H1 (cell line): ENCODE data around the gene KCNMA1. TPM values are rescaled to one million over a fixed set of nuclear protein-coding genes. Genes with fewer than 3 reads are reported as not detected.

Source experiments
- CTCF ChIA-PET: fragments of 300-600 bp; sonication (Branson Sonifier 250); formaldehyde crosslinking; loops from one replicate; lab custom pipeline; 2021; ENCODE audit not compliant: partially characterized antibody; lab: Charles Lee
- POLR2A ChIA-PET: fragments of 300-600 bp; sonication (Branson Sonifier 250); formaldehyde crosslinking; loops from one replicate; lab custom pipeline; 2021; ENCODE audit warnings: inconsistent platforms; ENCODE audit not compliant: partially characterized antibody; lab: Charles Lee
- DNase-seq, 2 experiments: peaks; one replicate each; pipeline versions ENCODE4 v3.0.0 to v3.0.0-alpha.2; 2010 to 2022; ENCODE audit warnings: low spot score in 2 of 2, low read depth in 1 of 2, mixed read lengths in 1 of 2
- FAIRE-seq: peaks from 2 replicates; lab custom pipeline; 2011; peaks lifted over from hg19 to GRCh38; lab: Jason Lieb, UNC
- H2AFZ ChIP-seq: 2 replicates; pipeline ENCODE4 v1.8.1; 2012; ENCODE audit warnings: low read length, inconsistent platforms
- H2AK5ac ChIP-seq: 2 replicates; pipeline ENCODE4 v1.6.1; 2013; ENCODE audit warnings: low read depth, low read length
- H2BK120ac ChIP-seq: replicated peaks from 2 replicates; pipeline ENCODE3; 2013; ENCODE audit warnings: low read depth, low read length, inconsistent platforms
- H2BK12ac ChIP-seq: 2 replicates; pipeline ENCODE4 v1.6.1; 2013; ENCODE audit warnings: low read depth, low read length
- H2BK15ac ChIP-seq: 2 replicates; pipeline ENCODE4 v1.6.1; 2013; ENCODE audit warnings: low read length
- H2BK20ac ChIP-seq: 2 replicates; pipeline ENCODE4 v1.6.1; 2013; ENCODE audit warnings: low read length
- H2BK5ac ChIP-seq: 2 replicates; pipeline ENCODE4 v1.6.1; 2013; ENCODE audit warnings: low read depth, low read length
- H3K14ac ChIP-seq: 2 replicates; pipeline ENCODE4 v1.6.1; 2013; ENCODE audit warnings: inconsistent platforms; ENCODE audit not compliant: insufficient read length
- H3K18ac ChIP-seq: 2 replicates; pipeline ENCODE4 v1.6.1; 2013; ENCODE audit warnings: low read length; ENCODE audit errors: extremely low read depth
- H3K23ac ChIP-seq: 2 replicates; pipeline ENCODE4 v1.6.1; 2013; ENCODE audit warnings: inconsistent platforms; ENCODE audit not compliant: insufficient read length
- H3K23me2 ChIP-seq: 2 replicates; pipeline ENCODE4 v1.6.1; 2013; ENCODE audit warnings: low read depth, low read length
- H3K27ac ChIP-seq: 2 replicates; pipeline ENCODE4 v1.6.1; 2011; ENCODE audit warnings: low read depth, low read length, inconsistent platforms
- H3K27me3 ChIP-seq, 4 experiments: replicated peaks in 1 of 4; 1 replicate in 1 of 4; 2 replicates in 3 of 4; pipeline versions ENCODE4 v1.6.1 to v1.8.1; 2011 to 2013; ENCODE audit warnings: low read length in 3 of 4, mild to moderate bottlenecking in 3 of 4, inconsistent platforms in 2 of 4, mixed read lengths in 2 of 4, moderate library complexity in 1 of 4; ENCODE audit not compliant: control insufficient read depth in 3 of 4, insufficient read depth in 3 of 4; ENCODE audit errors: extremely low read depth in 1 of 4
- H3K36me3 ChIP-seq, 4 experiments: 2 replicates each; pipeline versions ENCODE4 v1.6.1 to v1.8.1; 2011 to 2013; ENCODE audit warnings: mild to moderate bottlenecking in 4 of 4, low read length in 3 of 4, moderate library complexity in 2 of 4, control low read depth in 1 of 4, inconsistent platforms in 1 of 4; ENCODE audit not compliant: insufficient read depth in 4 of 4, control insufficient read depth in 2 of 4
- H3K4ac ChIP-seq: replicated peaks from 2 replicates; pipeline ENCODE3; 2013; ENCODE audit warnings: low read length, low read depth, mixed read lengths, inconsistent platforms; ENCODE audit not compliant: insufficient read length
- H3K4me1 ChIP-seq, 4 experiments: replicated peaks in 1 of 4; 1 replicate in 1 of 4; 2 replicates in 3 of 4; pipeline versions ENCODE4 v1.6.1 to v1.8.1; 2011 to 2013; ENCODE audit warnings: low read length in 3 of 4, inconsistent platforms in 2 of 4, mixed read lengths in 1 of 4; ENCODE audit not compliant: insufficient read depth in 4 of 4, control insufficient read depth in 3 of 4
- H3K4me2 ChIP-seq, 2 experiments: 2 replicates each; pipeline versions ENCODE4 v1.6.1 to v1.8.1; 2011 to 2013; ENCODE audit warnings: low read depth in 2 of 2, low read length in 2 of 2, control low read depth in 1 of 2, inconsistent platforms in 1 of 2, mild to moderate bottlenecking in 1 of 2; ENCODE audit not compliant: insufficient read depth in 1 of 2
- H3K4me3 ChIP-seq, 4 experiments: fragments of 200-600, 300-600 bp in 1 of 4; sonication (generic), shearing (Covaris generic), sonication (Bioruptor Twin) in 1 of 4; 2 replicates each; pipeline versions ENCODE4 v1.5.1 to v1.8.1; 2011 to 2016; ENCODE audit warnings: low read length in 4 of 4, low read depth in 3 of 4, control low read depth in 2 of 4, inconsistent platforms in 2 of 4, mild to moderate bottlenecking in 2 of 4, mixed read lengths in 1 of 4, moderate library complexity in 1 of 4; ENCODE audit not compliant: insufficient read depth in 2 of 4; ENCODE audit errors: extremely low read depth in 1 of 4
- H3K56ac ChIP-seq: replicated peaks from 2 replicates; pipeline ENCODE3; 2013; ENCODE audit warnings: low read depth, mild to moderate bottlenecking, mixed read lengths, low read length, inconsistent platforms; ENCODE audit not compliant: insufficient read length
- H3K79me1 ChIP-seq: 2 replicates; pipeline ENCODE4 v1.6.1; 2013; ENCODE audit warnings: low read depth, low read length, control low read depth
- H3K79me2 ChIP-seq, 2 experiments: 2 replicates each; pipeline versions ENCODE4 v1.6.1 to v1.8.1; 2012 to 2013; ENCODE audit warnings: low read length in 2 of 2, mild to moderate bottlenecking in 2 of 2, inconsistent platforms in 1 of 2; ENCODE audit not compliant: insufficient read depth in 2 of 2, control insufficient read depth in 1 of 2
- H3K9ac ChIP-seq, 4 experiments: replicated peaks in 1 of 4; 1 replicate in 1 of 4; 2 replicates in 3 of 4; pipeline versions ENCODE4 v1.6.1 to v1.8.1; 2011 to 2013; ENCODE audit warnings: low read depth in 3 of 4, low read length in 3 of 4, control low read depth in 2 of 4, mild to moderate bottlenecking in 2 of 4, moderate library complexity in 2 of 4, inconsistent platforms in 1 of 4; ENCODE audit errors: extremely low read depth in 1 of 4
- H3K9me3 ChIP-seq, 2 experiments: 2 replicates each; pipeline versions ENCODE4 v1.6.1 to v1.8.1; 2012 to 2013; ENCODE audit warnings: mild to moderate bottlenecking in 2 of 2, moderate library complexity in 2 of 2, control low read depth in 1 of 2, inconsistent platforms in 1 of 2, low read depth in 1 of 2, low read length in 1 of 2, mixed read lengths in 1 of 2; ENCODE audit not compliant: insufficient read depth in 2 of 2
- H4K20me1 ChIP-seq, 2 experiments: replicated peaks in 1 of 2; 2 replicates each; pipeline versions ENCODE3 to v1.8.1; 2011 to 2013; ENCODE audit warnings: inconsistent platforms in 2 of 2, low read length in 2 of 2, mild to moderate bottlenecking in 1 of 2; ENCODE audit not compliant: insufficient read depth in 2 of 2, control insufficient read depth in 1 of 2
- H4K5ac ChIP-seq: 2 replicates; pipeline ENCODE4 v1.6.1; 2013; ENCODE audit warnings: low read length, low read depth, mixed read lengths, inconsistent platforms; ENCODE audit not compliant: insufficient read length
- H4K8ac ChIP-seq: 2 replicates; pipeline ENCODE4 v1.8.0; 2013; ENCODE audit warnings: mild to moderate bottlenecking, moderate library complexity, low read length, inconsistent platforms; ENCODE audit not compliant: insufficient read depth; ENCODE audit errors: extremely low read depth
- H4K91ac ChIP-seq: replicated peaks from 2 replicates; pipeline ENCODE3; 2013; ENCODE audit warnings: low read length, mixed read lengths, inconsistent platforms; ENCODE audit not compliant: insufficient read length
- BCL11A ChIP-seq, 2 experiments: IDR thresholded peaks; one replicate each; pipeline ENCODE4 v1.6.1; 2011; ENCODE audit warnings: low read depth in 2 of 2, low read length in 2 of 2, mild to moderate bottlenecking in 2 of 2
- CBX8 ChIP-seq: fragments of 300-800, 300-1000 bp; sonication (generic); IDR thresholded peaks from 2 replicates; pipeline ENCODE4 v1.7.1; 2016; ENCODE audit warnings: low read depth, low read length, borderline replicate concordance
- JUN ChIP-seq: IDR thresholded peaks from 2 replicates; pipeline ENCODE4 v1.6.1; 2011; ENCODE audit warnings: low read depth, mild to moderate bottlenecking, improper control_type of control experiment, low read length
- KDM4A ChIP-seq: IDR thresholded peaks from one replicate; pipeline ENCODE4 v1.7.1; 2012; ENCODE audit warnings: low read depth, mild to moderate bottlenecking, moderate library complexity, low read length, inconsistent platforms; ENCODE audit not compliant: severe bottlenecking
- RXRA ChIP-seq: IDR thresholded peaks from 2 replicates; pipeline ENCODE4 v1.6.1; 2011; ENCODE audit warnings: low read depth, mild to moderate bottlenecking, low read length, moderate library complexity; ENCODE audit not compliant: insufficient read depth
- SIN3A ChIP-seq, 2 experiments: IDR thresholded peaks in 1 of 2; conservative IDR thresholded peaks in 1 of 2; 2 replicates each; pipeline ENCODE4 v1.6.1; 2011 to 2012; ENCODE audit warnings: low read length in 2 of 2, improper control_type of control experiment in 1 of 2, low read depth in 1 of 2, mild to moderate bottlenecking in 1 of 2
- TBP ChIP-seq: IDR thresholded peaks from 2 replicates; pipeline ENCODE4 v1.6.1; 2011; ENCODE audit warnings: low read depth, low read length, improper control_type of control experiment
- WGBS, 2 experiments: shearing (Covaris generic) in 1 of 2; methylation state at CpG; one replicate each; pipeline versions ENCODE4 v1.1.6 to v1.1.7; 2013 to 2015; ENCODE audit warnings: low lambda C conversion rate in 2 of 2, mixed read lengths in 2 of 2, inconsistent platforms in 1 of 2, low coverage in 1 of 2, missing lambda C conversion rate in 1 of 2; ENCODE audit not compliant: insufficient replicate concordance in 2 of 2, insufficient coverage in 1 of 2, insufficient read length in 1 of 2; ENCODE audit errors: extremely low coverage in 1 of 2, missing lambda C conversion rate in 1 of 2; 5-methylcytosine and 5-hydroxymethylcytosine counted together
- polyA plus RNA-seq, 7 experiments: library from polyadenylated mRNA; depleted of rRNA in 3 of 7; stranded (reverse) in 5 of 7; unstranded in 2 of 7; fragments of >200 nt in 5 of 7; fragments of 200-250 nt in 2 of 7; gene quantifications; 1 replicate in 5 of 7; 2 replicates in 1 of 7; 4 replicates in 1 of 7; pipeline versions ENCODE4 v1.2.1 to v1.2.3, GENCODE V29; 2011 to 2013; ENCODE audit warnings: missing spikeins in 2 of 7, mixed read lengths in 2 of 7
- total RNA-seq: library from RNA; stranded (reverse); fragmentation: NEBNext Ultra II Directional; extraction: Animal tissue kit (Norgen Biotek cat#: 25700); gene quantifications from 2 replicates; pipeline ENCODE4 v1.2.1, GENCODE V29; 2021

Gene KCNMA1
- total and polyA plus RNA-seq, 2 of the 8 experiments (the other 6 are each of a cell fraction or from before 2014, with no cell fraction given) = 10.2 to 11.1 TPM

DNA sequence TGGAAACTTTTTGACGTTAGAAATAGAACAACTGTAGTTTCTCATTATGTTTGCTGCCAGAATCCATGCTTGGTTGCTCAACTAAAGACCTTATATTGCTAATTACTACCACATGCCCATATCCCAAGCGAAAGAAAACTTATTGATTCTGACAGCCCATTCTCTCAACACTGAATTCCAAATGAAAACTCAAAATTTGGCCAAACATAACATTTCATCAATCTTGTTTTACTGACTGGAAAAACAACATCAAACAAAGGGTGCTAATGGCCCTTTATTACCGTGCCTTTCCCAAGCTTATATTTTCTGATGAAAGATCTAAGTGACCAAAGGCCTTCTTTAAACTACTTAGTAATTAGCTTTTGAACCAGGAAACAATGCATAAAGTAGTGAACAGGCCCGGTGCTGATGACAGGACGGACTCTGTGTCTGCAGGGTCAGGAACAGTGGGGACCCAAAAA, 531.8 kb downstream of the KCNMA1 start:
- Histone ChIP-seq H3K14ac (no peak overlapping the region), H2BK20ac (no peak overlapping the region), H4K5ac (no peak overlapping the region), H2BK5ac (no peak overlapping the region), H3K4me2 (no peak overlapping the region), H3K18ac (no peak overlapping the region), H4K8ac (no peak overlapping the region), H3K79me1 (no peaks in the 10 kb centered on the region), H3K4me3 (no peak overlapping the region), H3K23ac (no peak overlapping the region), H3K79me2 (no peaks in the 10 kb centered on the region), H4K91ac (no peak overlapping the region), H2BK120ac (no peak overlapping the region), H3K27me3 (no peaks in the 10 kb centered on the region), H3K4me1 (peaks cover 7 to 17% (median 12%) of the 10 kb centered on the region in 4 experiments; a peak in 6 of 7 replicates), H2AFZ (no peak overlapping the region), H4K20me1 (no peaks in the 10 kb centered on the region), H3K56ac (no peak overlapping the region), H2BK15ac (no peak overlapping the region), H3K9ac (no peak overlapping the region), H3K23me2 (no peaks in the 10 kb centered on the region), H3K9me3 (no peaks in the 10 kb centered on the region), H2AK5ac (no peak overlapping the region), H3K4ac (no peak overlapping the region), H3K27ac (no peak overlapping the region), H2BK12ac (no peak overlapping the region), H3K36me3 (no peaks in the 10 kb centered on the region)
- ChIA-PET POLR2A (interaction anchor here (0.5 kb wide), 1 partner anchor 600 kb away, joined by 3 read pairs; no protein-coding TSS in a partner anchor), CTCF (interaction anchor here (1.5 kb wide), 1 partner anchor 68 kb away, joined by 3 read pairs; no protein-coding TSS in a partner anchor)
- DNase-seq (no peak), FAIRE-seq (no peak)
- 87% methylated on average over 5 of the region's 5 CpGs; no CpG with 5 or more reads in 1 of the 2 experiments for WGBS, 2 experiments
- TF ChIP-seq SIN3A (conservative IDR thresholded peaks at IDR 0.05 in 1 of 2, IDR thresholded peaks at IDR 0.05 in 1 of 2; ENCODE audit: low read depth in 1 of 2, low read length in 2 of 2) (no peak), TBP (no peak), BCL11A (IDR thresholded peaks at IDR 0.05; ENCODE audit: low read depth in 2 of 2, low read length in 2 of 2) (no peak), RXRA (no peak), CBX8 (no peak), KDM4A (no peak), JUN (no peak)
